HG02981 (cell line): Measurements from ENCODE around the gene ZNF583.

Experiments used
- ATAC-seq: cut with Tn5 transposase; IDR thresholded peaks from one replicate; pipeline ENCODE4 v1.9.1; 2021; ENCODE audit warnings: mild to moderate bottlenecking, moderate library complexity; ENCODE audit not compliant: unreplicated experiment

The ZNF583 gene

DNA sequence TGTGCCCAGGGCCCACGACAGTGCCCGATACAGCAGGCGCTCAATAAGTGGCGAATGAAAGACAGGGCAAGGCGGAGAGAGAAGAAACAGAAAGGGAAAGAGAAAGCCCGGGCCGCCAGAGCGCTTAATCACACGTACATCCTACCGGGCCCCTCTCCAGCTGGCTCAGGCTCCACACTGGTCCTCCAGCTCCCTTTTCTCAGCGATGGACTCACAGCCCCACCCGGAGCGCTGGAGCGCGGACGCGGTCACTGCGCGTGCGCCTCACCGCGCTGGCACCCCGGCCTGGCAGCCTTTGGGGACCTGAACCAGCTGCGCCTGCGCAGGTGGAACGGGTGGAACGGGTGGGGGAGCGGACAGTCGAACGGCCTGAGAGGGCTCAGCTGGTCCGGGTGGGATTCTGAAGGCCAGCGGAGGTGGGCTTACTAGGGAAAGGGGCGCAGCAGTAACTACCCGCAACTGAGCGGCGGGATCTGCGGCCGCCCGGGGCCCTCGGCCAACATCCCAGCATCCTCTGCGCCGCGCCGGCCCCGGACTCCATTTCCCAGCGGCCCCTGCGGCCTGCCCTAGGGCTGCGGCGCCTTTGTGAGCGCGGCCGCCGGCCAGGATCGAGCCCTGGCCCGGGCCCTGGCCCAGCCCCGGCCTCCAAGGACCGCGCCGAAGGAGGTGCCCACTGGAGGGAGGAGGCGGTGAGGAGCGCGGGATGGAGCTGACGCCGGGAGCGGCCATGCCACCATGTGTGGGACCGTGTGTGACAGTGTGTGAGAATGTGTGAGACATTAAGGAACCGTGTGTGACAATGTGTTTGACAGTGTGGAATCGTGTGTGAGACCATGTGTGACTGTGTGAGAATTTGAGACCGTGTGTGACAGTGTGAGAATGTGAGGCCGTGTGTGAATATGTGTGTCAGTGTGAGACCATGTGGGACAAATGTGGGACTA is at the start of gene ZNF583:
Gene ZNF583, plus strand, starts transcription at position 569 of the 941 bp plus-strand sequence. CDS start 2,783 bp downstream, outside the sequence.
- ATAC-seq, result peak; percentile 77

DNA sequence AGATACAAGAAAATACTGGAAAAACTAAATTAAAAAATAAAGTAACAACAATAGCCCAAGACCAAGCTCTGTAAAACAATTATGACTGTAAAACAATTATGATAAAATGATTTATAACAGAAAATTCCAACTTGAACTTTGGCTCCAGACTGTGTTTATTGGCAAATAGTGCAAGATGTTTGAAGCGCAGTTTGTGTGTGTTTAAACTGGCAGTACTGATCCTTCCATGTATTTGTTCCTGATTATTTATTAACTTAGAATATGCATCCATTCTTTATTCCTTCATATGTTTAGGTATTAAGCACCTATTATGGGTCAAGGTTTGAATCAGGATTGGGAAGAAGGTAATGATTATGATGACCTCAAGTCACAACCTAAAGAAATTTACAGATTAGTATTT is 48.6 kb upstream of the ZNF583 start:
- ATAC-seq, result no peak

DNA sequence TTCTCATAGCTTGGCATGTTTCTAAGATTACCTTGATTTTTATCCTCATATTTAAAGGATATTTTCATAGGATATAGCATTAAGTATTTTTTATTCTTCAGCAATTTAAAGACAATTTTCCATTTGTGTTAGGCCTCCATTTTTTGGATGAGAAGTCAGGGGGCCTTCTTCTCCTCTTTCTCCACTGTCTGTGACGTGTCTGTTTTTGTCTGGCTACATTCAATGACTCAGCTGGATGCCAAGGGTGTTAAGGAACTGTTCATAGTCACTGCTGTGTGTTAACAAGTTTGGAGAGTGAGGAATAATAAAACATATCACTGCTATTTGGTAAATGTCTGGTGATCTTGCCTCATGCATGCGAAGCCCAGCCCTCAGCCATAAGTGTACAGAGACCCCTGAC is 47.2 kb upstream of the ZNF583 start:
- ATAC-seq, result no peak

DNA sequence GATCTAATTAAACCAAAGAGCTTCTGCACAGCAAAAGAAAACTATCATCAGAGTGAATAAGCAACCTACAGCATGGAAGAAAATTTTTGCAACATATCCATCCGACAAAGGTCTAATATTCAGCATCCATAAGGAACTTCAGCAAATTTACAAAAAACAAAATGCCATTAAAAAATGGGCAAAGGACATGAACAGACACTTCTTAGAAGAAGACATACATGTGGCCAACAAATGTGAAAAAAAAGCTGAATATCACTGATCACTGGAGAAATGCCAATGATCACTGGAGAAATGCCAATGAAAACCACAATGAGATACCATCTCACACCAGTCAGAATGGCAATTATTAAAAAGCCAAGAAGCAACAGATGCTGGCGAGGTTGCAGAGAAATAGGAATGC is 43.3 kb upstream of the ZNF583 start:
- ATAC-seq, result no peak

DNA sequence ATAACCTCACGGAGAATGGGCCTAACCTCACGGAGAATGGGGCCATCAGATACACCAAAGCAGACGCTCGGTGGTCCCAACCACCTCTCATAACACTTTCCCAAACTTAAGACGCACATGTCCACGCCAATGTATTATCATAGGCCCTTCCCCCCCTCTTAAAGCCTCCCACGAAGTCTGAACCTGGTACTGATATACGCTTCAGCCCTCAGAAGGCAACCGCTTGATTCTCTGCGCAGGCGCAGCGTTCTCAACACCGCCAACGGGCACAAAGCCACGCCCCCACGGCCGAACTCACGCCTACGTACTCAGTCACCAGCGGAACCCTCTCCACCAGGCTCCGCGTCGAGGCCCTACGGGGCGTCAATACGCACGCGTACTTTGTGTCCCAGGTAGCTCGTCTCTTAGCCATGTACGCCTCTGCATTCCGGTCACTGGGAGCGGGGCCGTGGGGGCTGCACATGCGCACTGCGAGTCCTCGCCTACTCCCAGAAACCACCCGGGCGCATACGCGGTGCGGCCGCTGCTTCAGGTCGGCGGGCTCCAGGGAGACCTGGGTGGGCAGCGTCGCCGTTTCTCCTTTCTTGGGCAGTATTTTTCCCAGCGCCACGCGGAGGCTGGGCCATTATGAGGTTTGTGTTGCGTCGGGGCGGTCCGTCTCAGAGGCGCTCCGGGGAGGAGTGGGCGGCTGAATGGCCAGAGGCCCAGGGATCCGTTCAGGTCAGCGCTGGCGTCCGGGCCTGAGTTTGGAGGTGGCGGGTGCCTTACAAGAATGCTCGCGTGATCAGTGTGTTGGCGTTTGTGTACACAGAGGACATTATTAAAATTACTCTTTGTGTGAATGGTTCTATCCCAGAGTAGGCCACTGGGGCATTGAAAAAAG is 36.1 kb upstream of the ZNF583 start:
- ATAC-seq, result peak; percentile 89

DNA sequence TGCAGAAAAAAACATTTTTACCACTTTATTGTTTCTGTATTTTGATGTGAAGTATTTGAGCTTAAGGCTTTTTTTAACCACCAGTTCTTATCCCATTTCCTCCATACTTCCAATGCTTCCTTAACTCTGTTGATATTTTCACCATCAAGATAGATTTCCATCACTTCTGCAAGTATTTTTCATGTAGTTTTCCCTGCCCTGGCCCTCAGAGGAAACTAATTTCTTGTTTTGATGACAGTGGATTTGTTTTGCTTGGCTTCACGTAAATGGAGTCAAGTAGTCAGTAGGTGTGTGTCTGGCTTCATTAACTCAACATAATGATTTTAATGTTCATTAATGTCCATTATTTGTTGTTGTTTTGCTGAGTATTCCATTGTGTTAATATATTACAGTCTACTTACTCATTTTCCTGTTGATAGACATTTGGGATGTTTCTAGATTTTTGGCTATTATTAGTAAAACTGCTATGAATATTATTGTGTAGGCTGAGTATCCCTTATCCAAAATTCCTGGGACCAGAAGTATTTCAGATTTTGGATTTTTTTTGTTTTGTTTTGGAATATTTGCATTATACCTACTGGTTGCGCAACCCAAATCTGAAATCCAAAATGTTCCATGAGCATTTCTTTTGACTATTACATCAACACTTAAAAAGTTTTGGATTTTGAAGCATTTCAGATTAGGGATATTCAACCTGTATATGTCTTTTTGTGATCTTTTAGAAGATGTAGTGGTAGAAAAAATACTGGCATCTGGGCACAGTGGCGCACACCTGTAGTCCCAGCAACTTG is 34.1 kb upstream of the ZNF583 start:
- no peak for ATAC-seq

DNA sequence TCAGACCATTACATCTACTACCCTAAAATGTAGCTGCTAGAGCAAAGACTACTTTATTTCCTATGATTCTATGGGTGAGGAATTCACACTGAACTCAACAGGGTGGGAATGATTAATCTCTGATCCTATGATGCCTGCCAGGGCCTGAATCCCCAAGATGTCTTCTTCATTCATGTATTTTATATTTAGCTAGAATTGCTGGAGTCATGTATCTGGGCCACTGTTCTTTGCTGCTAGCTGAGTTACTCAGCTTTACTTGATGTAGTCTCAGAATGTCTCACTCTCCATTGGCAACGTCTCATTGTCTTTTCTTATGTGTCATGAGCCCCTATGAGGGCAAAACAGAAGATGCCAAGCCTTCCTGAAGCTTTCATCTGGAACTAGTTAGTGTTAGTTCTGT is 31.9 kb upstream of the ZNF583 start:
- no peak for ATAC-seq

DNA sequence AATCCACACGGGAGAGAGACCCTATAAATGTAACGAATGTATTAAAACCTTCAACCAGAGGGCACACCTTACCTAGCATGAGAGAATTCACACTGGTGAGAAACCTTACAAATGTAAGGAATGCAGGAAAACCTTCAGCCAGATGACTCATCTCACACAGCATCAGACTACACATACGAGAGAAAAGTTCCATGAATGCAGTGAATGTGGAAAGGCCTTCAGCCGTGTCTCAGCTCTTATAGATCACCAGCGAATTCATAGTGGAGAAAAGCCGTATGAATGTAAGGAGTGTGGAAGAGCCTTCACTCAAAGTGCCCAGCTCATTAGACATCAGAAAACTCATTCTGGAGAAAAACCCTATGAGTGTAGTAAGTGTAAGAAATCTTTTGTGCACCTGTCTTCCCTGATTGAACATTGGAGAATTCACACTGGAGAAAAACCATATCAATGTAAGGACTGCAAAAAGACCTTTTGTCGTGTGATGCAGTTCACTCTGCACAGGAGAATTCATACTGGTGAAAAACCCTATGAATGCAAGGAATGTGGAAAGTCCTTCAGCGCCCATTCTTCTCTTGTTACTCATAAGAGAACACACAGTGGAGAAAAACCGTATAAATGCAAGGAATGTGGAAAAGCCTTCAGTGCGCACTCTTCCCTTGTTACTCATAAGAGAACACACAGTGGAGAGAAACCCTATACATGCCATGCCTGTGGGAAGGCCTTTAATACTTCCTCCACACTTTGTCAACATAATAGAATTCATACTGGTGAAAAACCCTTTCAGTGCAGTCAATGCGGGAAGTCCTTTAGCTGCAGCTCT is 26.8 kb upstream of the ZNF583 start:
- no peak for ATAC-seq

DNA sequence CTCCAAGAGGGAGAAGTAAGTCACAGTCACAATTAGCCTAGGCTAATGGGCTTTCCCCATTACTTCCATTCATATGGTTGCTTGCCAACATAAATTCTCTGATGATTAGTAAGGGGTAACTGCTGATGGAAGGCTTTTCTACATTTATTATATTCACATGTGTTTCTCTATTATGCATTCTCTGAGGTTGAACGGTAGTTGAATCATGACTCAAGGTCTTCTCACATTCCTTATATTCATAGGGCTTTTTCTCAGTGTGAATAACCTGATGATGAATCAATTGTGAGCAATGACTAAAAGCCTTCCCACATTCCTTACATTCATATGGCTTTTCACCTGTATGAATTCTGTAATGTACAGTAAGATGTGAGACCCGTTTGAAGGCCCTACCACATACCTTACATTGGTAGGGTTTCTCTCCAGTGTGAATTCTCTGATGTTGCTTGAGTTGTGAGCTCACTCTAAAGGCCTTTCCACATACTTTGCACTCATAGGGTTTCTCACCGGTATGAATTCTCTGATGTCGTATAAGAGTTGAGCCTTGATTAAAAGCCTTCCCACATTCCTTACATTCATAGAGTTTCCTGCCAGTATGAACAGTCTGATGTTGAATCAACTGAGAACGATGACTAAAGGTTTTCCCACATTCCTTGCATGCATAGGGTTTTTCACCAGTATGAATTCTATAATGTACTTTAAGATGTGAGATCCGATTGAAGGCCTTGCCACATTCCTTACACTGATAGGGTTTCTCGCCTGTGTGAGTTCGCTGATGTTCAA is 20.1 kb upstream of the ZNF583 start:
- ATAC-seq, result no peak

DNA sequence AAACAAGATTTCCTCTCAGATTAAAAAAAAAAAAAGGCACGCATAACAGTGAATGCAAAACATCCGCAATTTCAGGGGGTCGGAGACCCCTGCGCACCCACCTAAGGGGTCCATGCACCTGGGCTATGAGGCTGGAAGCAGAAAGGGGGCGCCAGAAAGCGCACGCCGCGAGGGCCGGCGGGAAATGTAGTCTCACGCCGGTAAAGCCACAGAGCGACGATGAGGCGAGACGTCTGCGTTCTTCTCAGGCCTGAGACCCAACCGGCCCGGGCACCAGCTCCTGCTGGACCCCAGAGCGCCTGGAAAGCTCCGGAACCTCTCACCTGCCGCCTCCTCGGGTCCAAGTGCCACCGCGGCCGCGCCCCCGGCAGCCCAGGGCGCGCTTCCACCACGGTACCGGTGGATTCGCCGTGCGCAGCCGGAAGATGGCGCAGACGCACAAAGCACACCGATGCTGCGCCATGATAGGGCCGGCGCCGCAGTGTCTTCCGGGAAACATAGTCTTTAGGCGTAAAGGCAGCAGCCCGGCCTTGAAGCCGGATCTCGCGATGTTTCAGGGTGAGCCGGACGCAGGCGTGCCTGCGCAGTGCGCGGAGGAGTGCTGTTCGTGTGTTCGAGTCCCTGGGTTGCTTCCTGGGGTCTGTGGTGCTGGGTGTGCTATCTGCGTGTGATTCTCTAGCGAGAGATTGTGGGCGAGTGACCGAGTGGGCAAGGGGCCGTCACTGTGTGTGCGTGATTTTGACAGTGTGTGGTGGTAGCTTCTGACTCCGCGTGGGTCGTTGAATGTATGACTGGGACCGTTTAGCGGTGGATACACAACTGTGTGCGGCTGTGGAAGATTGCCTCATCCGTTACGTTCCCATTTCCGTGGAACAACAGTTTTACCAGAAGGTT is 10.8 kb upstream of the ZNF583 start, which contains the start of gene ZNF582:
Gene ZNF582, minus strand, starts transcription at position 416 of the 894 bp plus-strand sequence. CDS start 1,782 bp downstream, outside the sequence.
- ATAC-seq, result peak; percentile 91

DNA sequence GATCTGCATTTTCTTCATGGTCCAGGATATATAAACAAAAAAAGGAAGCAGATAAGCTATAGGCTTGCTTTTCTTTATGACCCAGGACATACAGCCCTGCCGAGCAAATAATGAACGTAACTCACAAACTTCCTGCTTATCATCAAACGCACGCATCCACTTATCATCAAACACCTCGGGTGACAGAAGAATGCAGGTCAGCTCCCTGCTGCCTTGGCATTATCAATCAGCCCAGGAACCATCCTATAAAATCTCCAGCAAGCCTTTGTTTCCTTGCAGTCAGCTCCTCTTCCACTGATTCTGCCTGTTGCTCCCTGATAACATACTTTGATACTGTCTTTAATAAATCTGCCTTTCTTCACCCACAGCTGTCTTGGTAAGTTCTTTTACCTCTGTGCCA is 5.3 kb upstream of the ZNF583 start:
- no peak for ATAC-seq

DNA sequence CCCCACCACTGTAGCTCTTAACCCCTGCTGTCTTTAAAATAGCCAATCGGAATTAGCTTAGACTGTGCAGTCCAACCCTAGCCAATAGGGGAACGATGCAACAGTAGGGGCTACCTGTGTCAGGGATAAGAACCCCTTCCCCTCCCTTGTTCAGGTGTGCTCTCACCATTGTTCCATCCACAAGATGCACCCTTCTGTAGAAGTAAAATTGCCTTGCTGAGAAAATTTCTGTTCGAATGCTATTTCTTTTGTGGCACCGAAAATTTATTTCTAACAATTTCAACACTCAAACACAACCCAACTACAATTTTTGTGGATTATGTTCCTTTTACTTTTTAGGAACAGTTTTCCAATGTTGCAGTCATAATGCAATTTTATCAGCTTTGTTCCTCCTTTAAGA is 3.6 kb upstream of the ZNF583 start:
- no peak for ATAC-seq

DNA sequence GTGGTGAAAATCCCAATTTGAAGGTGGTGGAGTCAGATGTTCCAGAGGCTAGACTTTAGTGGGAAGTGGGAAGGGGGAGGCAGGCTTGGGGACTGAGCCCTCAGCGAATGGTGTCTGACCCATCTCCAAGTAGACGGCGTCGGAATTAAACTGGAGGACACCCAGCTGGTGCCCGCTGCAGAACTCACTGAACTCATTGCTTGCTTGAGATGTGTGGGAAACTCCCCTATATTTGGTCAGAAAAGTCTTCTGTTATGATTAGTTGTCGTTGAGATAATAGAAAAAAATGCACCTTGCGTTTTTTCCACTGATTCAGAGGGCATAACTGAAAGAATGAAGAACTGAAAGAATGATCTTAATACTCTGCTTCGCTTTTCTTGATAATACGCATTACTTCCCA is 871 bp upstream of the ZNF583 start:
- peak; percentile 16 for ATAC-seq

DNA sequence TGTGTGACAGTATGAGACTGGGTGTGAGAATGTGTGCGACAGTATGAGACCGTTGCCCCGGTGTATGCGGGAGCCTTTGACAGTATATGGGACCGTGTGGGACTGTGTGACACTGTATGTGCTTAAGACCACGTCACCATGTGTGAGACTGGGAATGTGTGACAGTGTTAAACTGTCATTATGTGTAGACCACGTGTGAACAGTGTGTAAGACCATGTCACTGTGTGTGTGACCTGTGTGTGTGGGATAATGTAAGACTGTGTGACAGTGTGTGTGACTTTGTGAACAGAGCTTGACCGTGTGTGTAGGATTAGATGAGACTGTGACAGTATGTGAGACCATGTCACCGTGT is 549 bp downstream of the ZNF583 start:
- no peak for ATAC-seq

DNA sequence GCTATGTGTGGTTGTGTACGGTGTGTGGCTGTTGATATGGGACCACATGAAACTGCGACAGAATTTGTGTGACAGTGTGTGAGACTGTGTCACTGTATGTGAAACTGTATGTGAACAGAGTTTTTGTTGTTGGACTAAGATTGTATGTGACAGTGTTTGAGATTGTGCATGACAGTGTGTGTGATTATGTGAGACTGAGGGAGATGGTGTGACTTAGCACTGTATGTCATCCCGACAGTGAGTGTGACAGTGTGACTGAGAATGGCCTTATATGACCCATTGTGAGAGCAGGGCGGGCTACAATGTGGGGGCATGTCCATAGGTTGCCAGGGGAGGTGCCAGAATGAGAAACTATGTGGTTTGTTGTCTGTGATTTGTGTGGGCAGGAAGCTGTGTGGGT is 930 bp downstream of the ZNF583 start:
- ATAC-seq, result no peak

DNA sequence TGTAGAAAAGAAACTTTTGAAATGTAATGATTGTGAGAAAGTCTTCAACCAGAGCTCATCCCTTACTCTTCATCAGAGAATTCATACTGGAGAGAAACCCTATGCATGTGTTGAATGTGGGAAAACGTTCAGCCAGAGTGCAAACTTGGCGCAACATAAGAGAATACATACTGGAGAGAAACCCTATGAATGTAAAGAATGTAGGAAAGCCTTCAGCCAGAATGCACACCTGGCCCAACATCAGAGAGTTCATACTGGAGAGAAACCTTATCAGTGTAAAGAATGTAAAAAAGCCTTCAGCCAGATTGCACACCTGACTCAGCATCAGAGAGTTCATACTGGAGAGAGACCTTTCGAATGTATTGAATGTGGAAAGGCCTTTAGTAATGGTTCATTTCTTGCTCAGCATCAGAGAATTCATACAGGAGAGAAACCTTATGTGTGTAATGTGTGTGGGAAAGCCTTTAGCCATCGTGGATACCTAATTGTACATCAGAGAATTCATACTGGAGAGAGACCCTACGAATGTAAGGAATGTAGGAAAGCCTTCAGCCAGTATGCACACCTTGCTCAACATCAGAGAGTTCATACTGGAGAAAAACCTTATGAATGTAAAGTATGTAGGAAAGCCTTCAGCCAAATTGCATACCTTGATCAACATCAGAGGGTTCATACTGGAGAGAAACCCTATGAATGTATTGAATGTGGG is 19.3 kb downstream of the ZNF583 start:
- no peak for ATAC-seq

DNA sequence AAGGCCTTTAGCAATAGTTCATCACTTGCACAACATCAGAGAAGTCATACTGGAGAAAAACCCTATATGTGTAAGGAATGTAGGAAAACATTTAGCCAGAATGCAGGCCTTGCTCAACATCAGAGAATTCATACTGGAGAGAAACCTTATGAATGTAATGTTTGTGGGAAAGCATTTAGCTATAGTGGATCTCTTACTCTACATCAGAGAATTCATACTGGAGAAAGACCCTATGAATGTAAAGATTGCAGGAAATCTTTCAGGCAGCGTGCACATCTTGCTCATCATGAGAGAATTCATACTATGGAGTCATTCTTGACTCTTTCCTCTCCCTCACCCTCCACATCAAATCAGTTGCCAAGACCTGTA is 19.8 kb downstream of the ZNF583 start:
- ATAC-seq, result no peak
